WTC11 (cell line): ENCODE results near the gene TRIM47. TPM values are rescaled to one million over a fixed set of nuclear protein-coding genes. Genes with fewer than 3 reads are reported as not detected.

Experiments
- AR ChIP-seq: fragments of 250-450 bp; sonication (Bioruptor Pico); IDR thresholded peaks from 2 replicates; pipeline ENCODE4 v1.9.0; 2021; ENCODE audit warnings: mild to moderate bottlenecking
- ATF3 ChIP-seq: sonication (generic); formaldehyde crosslinking; conservative IDR thresholded peaks from 2 replicates; pipeline ENCODE4 v1.8.1; 2022; ENCODE audit warnings: mild to moderate bottlenecking, missing genetic modification reagents
- CBFB ChIP-seq: sonication (generic); formaldehyde crosslinking; IDR thresholded peaks from 2 replicates; pipeline ENCODE4 v1.8.1; 2022; ENCODE audit warnings: mild to moderate bottlenecking, low read depth, missing genetic modification reagents
- CDX4 ChIP-seq: fragments of 250-450 bp; sonication (Bioruptor Pico); IDR thresholded peaks from 2 replicates; pipeline ENCODE4 v1.9.0; 2021; ENCODE audit warnings: moderate library complexity, mild to moderate bottlenecking, inconsistent platforms, borderline replicate concordance
- CREB1 ChIP-seq: sonication (generic); formaldehyde crosslinking; IDR thresholded peaks from 2 replicates; pipeline ENCODE4 v1.8.0; 2023; ENCODE audit warnings: mild to moderate bottlenecking, missing genetic modification reagents
- E2F5 ChIP-seq: sonication (generic); formaldehyde crosslinking; IDR thresholded peaks from 2 replicates; pipeline ENCODE4 v1.8.1; 2022; ENCODE audit warnings: mild to moderate bottlenecking, moderate library complexity, missing genetic modification reagents
- EMX1 ChIP-seq: fragments of 250-450 bp; sonication (Bioruptor Pico); IDR thresholded peaks from 2 replicates; pipeline ENCODE4 v1.8.0; 2021; ENCODE audit warnings: mild to moderate bottlenecking
- ERG ChIP-seq: fragments of 250-450 bp; sonication (Bioruptor Pico); IDR thresholded peaks from 2 replicates; pipeline ENCODE4 v1.8.0; 2021; ENCODE audit warnings: mild to moderate bottlenecking
- FOXP1 ChIP-seq: sonication (generic); formaldehyde crosslinking; IDR thresholded peaks from 2 replicates; pipeline ENCODE4 v1.8.0; 2022; ENCODE audit warnings: missing genetic modification reagents, mild to moderate bottlenecking, moderate library complexity, borderline replicate concordance
- GABPB1 ChIP-seq: sonication (generic); formaldehyde crosslinking; IDR thresholded peaks from 2 replicates; pipeline ENCODE4 v1.8.1; 2023; ENCODE audit warnings: mild to moderate bottlenecking, missing genetic modification reagents
- GRHL2 ChIP-seq: fragments of 250-450 bp; sonication (Bioruptor Pico); IDR thresholded peaks from 2 replicates; pipeline ENCODE4 v1.8.0; 2022; ENCODE audit warnings: mild to moderate bottlenecking, moderate library complexity; ENCODE audit not compliant: insufficient replicate concordance, severe bottlenecking
- MAX ChIP-seq: sonication (generic); formaldehyde crosslinking; IDR thresholded peaks from 2 replicates; pipeline ENCODE4 v1.8.0; 2022; ENCODE audit warnings: mild to moderate bottlenecking, missing genetic modification reagents
- SMAD3 ChIP-seq: sonication (generic); formaldehyde crosslinking; IDR thresholded peaks from 2 replicates; pipeline ENCODE4 v1.8.0; 2022; ENCODE audit warnings: missing genetic modification reagents, mild to moderate bottlenecking, borderline replicate concordance
- SMAD4 ChIP-seq: sonication (generic); formaldehyde crosslinking; IDR thresholded peaks from 2 replicates; pipeline ENCODE4 v1.8.0; 2022; ENCODE audit warnings: mild to moderate bottlenecking, missing genetic modification reagents
- TEAD1 ChIP-seq: sonication (generic); formaldehyde crosslinking; IDR thresholded peaks from 2 replicates; pipeline ENCODE4 v1.8.0; 2022; ENCODE audit warnings: mild to moderate bottlenecking, missing genetic modification reagents
- ZNF263 ChIP-seq: sonication (generic); formaldehyde crosslinking; IDR thresholded peaks from 2 replicates; pipeline ENCODE4 v1.8.1; 2022; ENCODE audit warnings: low read depth, mild to moderate bottlenecking, moderate library complexity, missing genetic modification reagents
- ZNF281 ChIP-seq: sonication (generic); formaldehyde crosslinking; IDR thresholded peaks from 2 replicates; pipeline ENCODE4 v1.8.0; 2023; ENCODE audit warnings: mild to moderate bottlenecking, missing genetic modification reagents
- ZNF512 ChIP-seq: sonication (generic); formaldehyde crosslinking; IDR thresholded peaks from 2 replicates; pipeline ENCODE4 v1.8.1; 2022; ENCODE audit warnings: missing genetic modification reagents, borderline replicate concordance
- total RNA-seq: library from RNA; stranded (reverse); gene quantifications from 3 replicates; pipeline ENCODE4 v1.2.3, GENCODE V29; 2021

TRIM47 gene
- total RNA-seq, 1 experiment from 2014 or later, result 10.0 TPM

- TF ChIP-seq GABPB1 (CRISPR knock-in tag) (no peak), SMAD3 (CRISPR knock-in tag) (no peak), FOXP1 (no peak), GRHL2 (CRISPR knock-in tag) (no peak), AR (CRISPR knock-in tag) (no peak), ATF3 (CRISPR knock-in tag) (no peak), ZNF281 (CRISPR knock-in tag) (no peak), E2F5 (CRISPR knock-in tag) (peak; percentile 89; the same call in 1 of the 2 replicates), CDX4 (CRISPR knock-in tag) (no peak), CREB1 (0 out of 2 replicates have a peak, but pooled peaks have one; percentile 57), CBFB (CRISPR knock-in tag) (no peak), ZNF512 (CRISPR knock-in tag) (no peak), MAX (peak; percentile 82), TEAD1 (no peak), ERG (no peak), EMX1 (CRISPR knock-in tag) (no peak), SMAD4 (CRISPR knock-in tag) (no peak), ZNF263 (CRISPR knock-in tag) (no peak)
These were observed 22.2 kb downstream of the TRIM47 start (continued) for GRCh38 chr17:75856062-75856756.
